A549 treated with CpdA at 1 μM for 4 hours (cell line): ENCODE measurements around the gene UBE2S. TPM values are rescaled to one million over a fixed set of nuclear protein-coding genes. Genes with fewer than 3 reads are reported as not detected.

ENCODE experiments used
- total RNA-seq: library from RNA; stranded (reverse); fragments of 200-300 nt; extraction: Qiagen RNA extraction; gene quantifications from 5 replicates; pipeline ENCODE4 v1.2.3, GENCODE V29; 2022; ENCODE audit warnings: low read depth

The UBE2S gene
- total RNA-seq = 280 to 580 TPM (median 470 TPM) in 5 replicates

DNA sequence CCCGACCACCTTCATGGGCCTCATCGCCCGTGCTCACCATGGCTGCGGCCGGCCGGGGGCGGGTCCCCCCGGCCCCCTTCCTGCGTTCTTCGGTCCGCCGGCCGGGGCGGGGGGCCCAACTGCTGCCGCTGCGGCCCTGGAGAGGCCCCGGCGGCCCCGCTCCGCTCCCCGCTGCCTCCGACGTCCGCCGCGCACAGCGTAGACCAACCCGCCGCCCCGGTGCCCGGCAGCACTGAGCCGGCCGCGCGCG is at the start of gene UBE2S:
TSS of gene UBE2S (minus strand) at position 239 of the 250 bp plus-strand sequence. CDS start at position 40, 199 bp downstream.

DNA sequence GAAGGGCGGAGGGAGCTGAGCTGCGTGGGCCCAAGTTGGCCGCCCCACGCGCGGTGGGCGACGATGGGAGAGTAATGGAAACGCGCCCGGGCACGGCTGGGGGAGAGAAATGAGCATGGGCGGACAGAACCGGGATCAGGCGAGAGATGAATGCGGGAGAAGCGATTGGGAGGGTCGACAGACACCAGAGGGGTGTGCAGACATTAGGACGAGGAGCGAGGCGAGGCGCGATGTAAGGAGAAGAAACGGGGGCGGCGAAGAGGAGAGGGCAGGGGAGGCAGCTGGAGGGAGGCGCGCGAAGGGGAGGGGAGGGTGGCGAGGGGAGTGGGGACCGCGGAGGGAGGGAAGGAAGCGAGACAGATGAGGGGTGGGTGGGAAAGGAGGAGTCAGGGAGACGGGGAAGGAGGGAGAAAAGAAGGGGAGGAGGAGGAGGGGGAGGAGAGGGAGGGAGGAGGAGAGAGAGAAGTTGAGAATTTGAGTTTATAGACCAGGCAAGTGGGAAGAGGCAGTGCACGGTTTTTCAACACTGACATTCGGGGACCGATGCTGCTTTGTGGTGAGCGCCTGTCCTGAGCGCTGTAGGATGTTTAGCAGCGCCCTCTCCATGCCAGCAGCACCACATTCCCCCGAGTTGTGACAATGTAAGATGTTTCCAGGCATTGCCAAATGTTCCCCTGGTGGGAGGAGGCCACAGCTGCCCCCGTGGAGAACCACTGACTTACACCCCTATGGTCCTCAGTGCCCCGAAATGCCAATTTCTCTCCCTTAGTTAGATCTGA is 35.6 kb upstream of the UBE2S start, which contains the start of gene SHISA7:
TSS of gene SHISA7 (minus strand) at position 256 of the 779 bp plus-strand sequence. CDS start 437 bp downstream, outside the sequence.

GRCh38 chr19:55385724-55386492 is 21.7 kb downstream of the UBE2S start, which contains the start of gene RPL28:
TSS of gene RPL28 (plus strand) at chr19:55385932. CDS start at chr19:55386358, 426 bp downstream.

DNA sequence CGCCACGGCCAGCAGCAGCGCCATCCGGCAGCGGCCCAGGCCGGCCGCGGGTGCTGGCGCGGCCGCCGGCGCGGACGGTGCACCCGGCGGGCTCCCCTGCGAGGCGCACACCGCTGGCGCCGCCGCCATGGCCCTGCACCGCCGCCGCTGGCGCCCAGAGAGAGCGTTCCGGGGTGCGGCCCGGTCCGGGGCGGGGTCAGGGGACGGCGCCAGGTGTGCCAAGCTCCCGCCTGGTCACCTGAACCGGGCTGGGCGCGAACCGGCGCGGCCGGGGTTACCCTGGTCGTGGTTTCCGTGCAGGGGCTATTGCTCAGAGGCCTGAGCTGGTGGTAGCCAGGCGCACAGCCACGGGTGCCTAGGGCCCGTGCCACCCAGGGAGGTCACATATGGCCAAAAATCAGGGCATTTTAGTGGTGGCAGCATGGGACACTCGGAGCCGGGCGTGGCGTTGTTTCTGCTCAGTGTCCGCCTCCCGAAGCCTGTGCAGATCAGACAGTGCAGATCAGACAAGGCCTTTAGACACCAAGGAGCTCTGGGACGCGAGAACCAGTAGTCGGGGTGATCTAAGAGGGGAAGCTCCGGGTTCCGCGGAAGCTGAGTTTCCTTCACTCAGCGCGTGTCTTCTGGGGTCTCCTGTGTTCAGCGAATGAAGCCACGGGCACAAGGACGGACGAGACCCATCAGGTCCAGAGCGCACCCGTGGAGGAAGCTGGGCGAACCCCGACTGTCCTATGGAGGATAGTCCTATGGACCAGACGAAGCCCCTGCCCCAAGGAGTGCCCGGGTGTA is 23.3 kb downstream of the UBE2S start, which contains the start of gene TMEM238:
TSS of gene TMEM238 (minus strand) at position 162 of the 789 bp plus-strand sequence. CDS start at position 129, 33 bp downstream.

DNA sequence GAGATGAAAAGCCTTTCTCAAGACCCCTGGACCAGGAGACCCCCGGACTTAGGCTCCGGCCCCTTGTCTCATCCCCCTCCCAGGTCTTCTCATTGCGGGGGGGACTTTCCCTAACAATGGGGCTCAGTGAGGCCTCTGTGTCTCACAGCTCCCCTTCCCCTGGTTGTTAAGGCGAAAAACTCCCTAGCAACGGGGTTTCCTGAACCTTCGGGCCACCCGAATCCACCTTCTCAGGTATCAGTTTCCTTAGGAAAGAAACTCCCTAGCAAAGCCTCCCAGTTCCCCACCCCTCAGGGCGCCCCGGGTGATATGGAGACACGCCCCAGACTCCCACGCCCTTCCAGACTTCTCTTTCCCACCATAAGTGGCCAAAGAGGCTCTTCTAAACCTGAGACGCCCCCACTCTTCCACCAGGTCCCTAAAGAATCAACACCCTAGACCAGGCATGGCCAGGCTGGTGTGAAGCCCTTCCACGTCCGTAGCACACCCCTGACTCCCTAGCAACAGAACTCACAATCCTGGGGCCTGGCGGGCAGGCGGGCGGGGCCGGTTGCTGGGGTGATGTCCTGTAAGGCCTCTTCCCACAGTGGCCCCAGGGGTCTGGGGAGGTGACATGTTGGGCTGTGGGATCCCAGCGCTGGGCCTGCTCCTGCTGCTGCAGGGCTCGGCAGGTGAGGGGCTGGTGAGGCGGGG is 31.2 kb downstream of the UBE2S start, which contains the start of gene TMEM190:
TSS of gene TMEM190 (plus strand) at position 586 of the 693 bp plus-strand sequence. CDS start at position 614, 28 bp downstream.

DNA sequence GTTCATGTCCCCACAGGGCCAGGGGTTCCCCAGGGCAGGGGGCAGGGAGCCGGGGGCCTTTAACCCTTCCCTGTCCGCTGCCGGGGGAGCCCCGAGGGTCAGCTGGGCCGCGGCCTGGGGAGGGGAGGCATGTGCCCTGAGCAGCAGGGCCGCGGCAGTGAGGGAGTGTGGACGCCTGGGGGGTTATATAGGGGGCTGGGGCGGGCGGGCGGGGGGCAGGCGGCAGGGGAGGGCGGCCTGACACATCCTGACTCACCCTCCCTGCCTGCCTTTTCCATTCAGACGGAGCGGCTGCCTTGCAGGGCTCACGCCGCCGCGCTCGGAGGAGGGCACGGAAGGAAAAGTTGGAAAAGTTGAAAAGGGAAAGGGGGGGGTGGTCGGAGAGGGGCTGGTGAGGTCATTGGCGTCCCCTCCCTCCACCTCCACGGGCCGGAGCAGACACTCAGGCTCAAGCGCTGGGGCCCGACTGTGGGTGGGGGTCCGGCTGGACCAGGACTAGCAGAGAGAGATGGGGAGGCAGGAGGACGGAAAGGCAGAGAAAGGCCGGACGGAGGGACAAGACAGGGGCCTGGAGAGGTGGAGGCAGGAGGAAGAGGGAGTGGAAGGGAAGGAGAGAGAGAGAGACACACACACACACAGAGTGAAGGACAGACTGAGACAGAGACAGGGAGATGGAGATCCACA is 37.1 kb downstream of the UBE2S start, which contains the start of gene IL11:
TSS of gene IL11 (minus strand) at position 159 of the 684 bp plus-strand sequence. CDS start at position 6, 153 bp downstream.

GRCh38 chr19:55362990-55363716 is 44.4 kb downstream of the UBE2S start, which contains the start of gene GARIN5B:
TSS of gene GARIN5B (minus strand) at chr19:55363260. CDS start at chr19:55363066, 194 bp downstream.

GRCh38 chr19:55354698-55355212 is 52.8 kb downstream of the UBE2S start, which contains the start of gene COX6B2:
TSS of gene COX6B2 (minus strand) at chr19:55354719. CDS start at chr19:55354521, 198 bp downstream.

Other genes with a start within 250 kb of the UBE2S start
- gene DNAAF3, start 241.2 kb downstream of the UBE2S start, total RNA-seq = 5.2 to 7.2 TPM (median 6.9 TPM) in 5 replicates
- 3.0 to 4.6 TPM (median 3.5 TPM) in 5 replicates for gene SYT5, start 227.5 kb downstream of the UBE2S start, total RNA-seq
- 2.9 to 6.6 TPM (median 5.6 TPM) in 5 replicates for gene PTPRH, start 198.3 kb downstream of the UBE2S start, total RNA-seq
- gene TMEM86B, start 179.0 kb downstream of the UBE2S start, total RNA-seq = 2.7 to 6.3 TPM (median 5.5 TPM) in 5 replicates
- gene PPP6R1, start 148.8 kb downstream of the UBE2S start, total RNA-seq = 98.6 to 127 TPM (median 124 TPM) in 5 replicates
- gene HSPBP1, start 127.7 kb downstream of the UBE2S start, total RNA-seq = 118 to 146 TPM (median 136 TPM) in 5 replicates
- gene BRSK1, start 123.8 kb downstream of the UBE2S start, total RNA-seq = 4.3 to 6.1 TPM (median 5.0 TPM) in 5 replicates
- 0.06 to 0.27 TPM (median 0.19 TPM) in 3 of 5 replicates, not detected in the others for gene TMEM150B, start 82.4 kb downstream of the UBE2S start, total RNA-seq
- gene KMT5C, start 67.9 kb downstream of the UBE2S start, total RNA-seq = 8.1 to 12.2 TPM (median 10.3 TPM) in 5 replicates
- gene COX6B2, start 53.1 kb downstream of the UBE2S start, total RNA-seq = 0.83 to 1.5 TPM (median 1.1 TPM) in 5 replicates
- 0.10 to 0.25 TPM (median 0.17 TPM) in 4 of 5 replicates, not detected in the other for gene GARIN5B, start 44.5 kb downstream of the UBE2S start, total RNA-seq
- gene IL11, start 37.3 kb downstream of the UBE2S start, total RNA-seq = 79.7 to 115 TPM (median 99.1 TPM) in 5 replicates
- gene TMEM190, start 31.0 kb downstream of the UBE2S start, total RNA-seq = 1.6 to 2.7 TPM (median 1.8 TPM) in 5 replicates
- 1.9 to 9.5 TPM (median 8.1 TPM) in 5 replicates for gene TMEM238, start 23.5 kb downstream of the UBE2S start, total RNA-seq
- 2,575 to 3,038 TPM (median 2,861 TPM) in 5 replicates for gene RPL28, start 21.9 kb downstream of the UBE2S start, total RNA-seq
- gene SHISA7, start 35.5 kb upstream of the UBE2S start, total RNA-seq = not detected in 5 replicates
- 56.5 to 68.3 TPM (median 61.0 TPM) in 5 replicates for gene ISOC2, start 53.9 kb upstream of the UBE2S start, total RNA-seq
- not detected in 5 replicates for gene C19orf85, start 57.0 kb upstream of the UBE2S start, total RNA-seq
- 4.3 to 9.6 TPM (median 8.8 TPM) in 5 replicates for gene ZNF628, start 68.8 kb upstream of the UBE2S start, total RNA-seq
- gene NAT14, start 77.4 kb upstream of the UBE2S start, total RNA-seq = 40.9 to 61.3 TPM (median 58.0 TPM) in 5 replicates
- 0.38 to 1.5 TPM (median 0.61 TPM) in 5 replicates for gene SSC5D, start 80.6 kb upstream of the UBE2S start, total RNA-seq
- gene SBK2, start 129.3 kb upstream of the UBE2S start, total RNA-seq = 1.8 to 3.1 TPM (median 2.5 TPM) in 5 replicates
- 1.8 to 2.7 TPM (median 2.3 TPM) in 5 replicates for gene SBK3, start 137.8 kb upstream of the UBE2S start, total RNA-seq
- 16.1 to 35.4 TPM (median 25.5 TPM) in 5 replicates for gene ZNF579, start 173.1 kb upstream of the UBE2S start, total RNA-seq
- 17.5 to 27.0 TPM (median 25.5 TPM) in 5 replicates for gene FIZ1, start 191.7 kb upstream of the UBE2S start, total RNA-seq
- gene ZNF524, start 192.5 kb upstream of the UBE2S start, total RNA-seq = 14.0 to 19.4 TPM (median 18.4 TPM) in 5 replicates
- 7.9 to 14.8 TPM (median 13.3 TPM) in 5 replicates for gene ZNF865, start 197.9 kb upstream of the UBE2S start, total RNA-seq
- 5.4 to 6.6 TPM (median 6.3 TPM) in 5 replicates for gene ZNF784, start 216.8 kb upstream of the UBE2S start, total RNA-seq
- 26.5 to 52.4 TPM (median 49.1 TPM) in 5 replicates for gene ZNF580, start 233.2 kb upstream of the UBE2S start, total RNA-seq
- 37.0 to 52.7 TPM (median 49.4 TPM) in 5 replicates for gene ZNF581, start 235.9 kb upstream of the UBE2S start, total RNA-seq
- 12.2 to 19.1 TPM (median 18.1 TPM) in 5 replicates for gene CCDC106, start 240.4 kb upstream of the UBE2S start, total RNA-seq
- gene U2AF2, start 247.2 kb upstream of the UBE2S start, total RNA-seq = 266 to 326 TPM (median 309 TPM) in 5 replicates